ENCODE data around the gene KHK.
"Not testable (repeated sequence)": the region's sequence is repeated elsewhere in the genome, so short reads cannot be mapped to it uniquely, and the experiment has no call there.

The KHK gene

GRCh38 chr2:27097341-27097740 is 10.8 kb downstream of the KHK start:
- no peak for DNase-seq (ENCODE audit: low read depth)

- no peak for DNase-seq (ENCODE audit: low read depth)
Measured at GRCh38 chr2:27099334-27099955, 12.9 kb downstream of the KHK start.

- no peak for DNase-seq (ENCODE audit: low read depth)
Measured at GRCh38 chr2:27100036-27100435, 13.5 kb downstream of the KHK start.

GRCh38 chr2:27102329-27102728 is 15.8 kb downstream of the KHK start:
- no peak for DNase-seq (ENCODE audit: low read depth)

GRCh38 chr2:27105981-27106380 is 19.4 kb downstream of the KHK start:
- DNase-seq (ENCODE audit: low read depth) = peak; percentile 2

GRCh38 chr2:27108221-27108620 is 21.6 kb downstream of the KHK start:
- DNase-seq (ENCODE audit: low read depth) = no peak

- DNase-seq (ENCODE audit: low read depth) = no peak
Measured at GRCh38 chr2:27109083-27109482, 22.5 kb downstream of the KHK start.

- DNase-seq (ENCODE audit: low read depth) = not testable (repeated sequence)
Measured at GRCh38 chr2:27110603-27111352, 24.2 kb downstream of the KHK start.

GRCh38 chr2:27111392-27112078 is 25.0 kb downstream of the KHK start:
- not testable (repeated sequence) for DNase-seq (ENCODE audit: low read depth)

GRCh38 chr2:27115519-27115918 is 28.9 kb downstream of the KHK start:
- no peak for DNase-seq (ENCODE audit: low read depth)

- no peak for DNase-seq (ENCODE audit: low read depth)
Measured at GRCh38 chr2:27117995-27118524, 31.5 kb downstream of the KHK start.

- DNase-seq (ENCODE audit: low read depth) = no peak
Measured at GRCh38 chr2:27118525-27119329, 32.2 kb downstream of the KHK start, which contains the start of gene CGREF1. CGREF1 (minus strand) TSS chr2:27119128; CDS start chr2:27104366, 14,762 bp downstream.

- not testable (repeated sequence) for DNase-seq (ENCODE audit: low read depth)
Measured at GRCh38 chr2:27119330-27119670, 32.7 kb downstream of the KHK start.

GRCh38 chr2:27121906-27122305 is 35.3 kb downstream of the KHK start:
- no peak for DNase-seq (ENCODE audit: low read depth)

- DNase-seq (ENCODE audit: low read depth) = no peak
Measured at GRCh38 chr2:27122791-27123190, 36.2 kb downstream of the KHK start.

GRCh38 chr2:27123302-27124150 is 37.0 kb downstream of the KHK start, which contains the start of gene ABHD1:
ABHD1 (plus strand) TSS chr2:27123815; CDS start chr2:27123949, 134 bp downstream.
- no peak for DNase-seq (ENCODE audit: low read depth)

GRCh38 chr2:27125104-27125503 is 38.5 kb downstream of the KHK start:
- DNase-seq (ENCODE audit: low read depth) = no peak

GRCh38 chr2:27126252-27126710 is 39.7 kb downstream of the KHK start:
- no peak for DNase-seq (ENCODE audit: low read depth)

- DNase-seq (ENCODE audit: low read depth) = no peak
Measured at GRCh38 chr2:27127883-27128667, 41.5 kb downstream of the KHK start.
